GM23338 (cell line): ENCODE data around the gene MPP1. TPM values are rescaled to one million over a fixed set of nuclear protein-coding genes. Genes with fewer than 3 reads are reported as not detected.

ENCODE experiments used
- ATAC-seq: fragments of 200-7000 bp; cut with Tn5 transposase; 3 replicates; pipeline ENCODE4 v1.9.1; 2020
- DNase-seq: peaks from one replicate; pipeline ENCODE4 v3.0.0-alpha.2; 2015; ENCODE audit warnings: low spot score
- H2AFZ ChIP-seq: fragments of 200-600 bp; sonication (generic); 2 replicates; pipeline ENCODE4 v1.8.0; 2016; ENCODE audit warnings: antibody characterized with exemption, mild to moderate bottlenecking, moderate library complexity
- H3F3A ChIP-seq: fragments of 200-600 bp; sonication (generic); replicated peaks from 2 replicates; pipeline ENCODE4 v1.8.0; 2017; ENCODE audit warnings: antibody characterized with exemption, mixed run types, low read depth
- H3K27ac ChIP-seq: fragments of 200-600 bp; sonication (generic); 2 replicates; pipeline ENCODE4 v1.6.1; 2016; ENCODE audit warnings: low read depth
- H3K27me3 ChIP-seq: fragments of 200-600 bp; sonication (generic); 2 replicates; pipeline ENCODE4 v1.8.0; 2016; ENCODE audit warnings: mild to moderate bottlenecking, mixed run types, moderate library complexity; ENCODE audit not compliant: insufficient read depth
- H3K36me3 ChIP-seq: fragments of 200-600 bp; sonication (generic); 2 replicates; pipeline ENCODE4 v1.8.0; 2016; ENCODE audit warnings: mild to moderate bottlenecking; ENCODE audit not compliant: insufficient read depth
- H3K4me1 ChIP-seq: fragments of 200-600 bp; sonication (generic); 2 replicates; pipeline ENCODE4 v1.8.0; 2016; ENCODE audit warnings: mild to moderate bottlenecking, moderate library complexity; ENCODE audit not compliant: insufficient read depth
- H3K4me2 ChIP-seq: fragments of 200-600 bp; sonication (generic); 2 replicates; pipeline ENCODE4 v1.7.1; 2017; ENCODE audit warnings: mixed run types
- H3K4me3 ChIP-seq: fragments of 200-600 bp; sonication (generic); 2 replicates; pipeline ENCODE4 v1.6.1; 2016; ENCODE audit warnings: mixed run types
- H3K79me2 ChIP-seq: fragments of 200-600 bp; sonication (generic); replicated peaks from 2 replicates; pipeline ENCODE4 v1.8.0; 2017; ENCODE audit warnings: mild to moderate bottlenecking; ENCODE audit not compliant: insufficient read depth
- H3K9me2 ChIP-seq: fragments of 200-600 bp; sonication (generic); 2 replicates; pipeline ENCODE4 v1.8.0; 2017; ENCODE audit not compliant: insufficient read depth
- H4K20me1 ChIP-seq: fragments of 200-600 bp; sonication (generic); replicated peaks from 2 replicates; pipeline ENCODE4 v1.8.0; 2017; ENCODE audit warnings: mild to moderate bottlenecking; ENCODE audit not compliant: insufficient read depth
- H3K27ac Mint-ChIP-seq: 2 replicates; pipeline ENCODE4 v1.8.0; 2020; ENCODE audit warnings: inconsistent platforms, mild to moderate bottlenecking, moderate library complexity, mixed read lengths
- H3K27me3 Mint-ChIP-seq: 3 replicates; pipeline ENCODE4 v1.8.0; 2022; ENCODE audit warnings: low read depth, mild to moderate bottlenecking, moderate library complexity, mixed read lengths, inconsistent platforms; ENCODE audit not compliant: insufficient read depth, poor library complexity
- H3K36me3 Mint-ChIP-seq: 3 replicates; pipeline ENCODE4 v1.8.0; 2021; ENCODE audit warnings: low read depth, mild to moderate bottlenecking, inconsistent platforms, moderate library complexity, mixed read lengths
- H3K4me1 Mint-ChIP-seq: 3 replicates; pipeline ENCODE4 v1.8.0; 2020; ENCODE audit warnings: mild to moderate bottlenecking, inconsistent platforms, mixed read lengths
- H3K4me3 Mint-ChIP-seq: 3 replicates; pipeline ENCODE4 v1.8.0; 2021; ENCODE audit warnings: moderate library complexity, mild to moderate bottlenecking, inconsistent platforms, mixed read lengths
- H3K9me3 Mint-ChIP-seq: 3 replicates; pipeline ENCODE4 v1.8.0; 2020; ENCODE audit warnings: moderate library complexity, mild to moderate bottlenecking, inconsistent platforms, mixed read lengths
- CREB1 ChIP-seq: fragments of 250-450 bp; sonication (Bioruptor Pico); IDR thresholded peaks from 2 replicates; pipeline ENCODE4 v1.5.0; 2020; ENCODE audit warnings: low read depth, mild to moderate bottlenecking, moderate library complexity
- ETS1 ChIP-seq: IDR thresholded peaks from 2 replicates; pipeline ENCODE4 v1.6.1; 2016; ENCODE audit warnings: antibody characterized with exemption
- EZH2 ChIP-seq: fragments of 200-600 bp; sonication (generic); IDR thresholded peaks from one replicate; pipeline ENCODE4 v1.8.0; 2017; ENCODE audit warnings: antibody characterized with exemption, mild to moderate bottlenecking, low read depth; ENCODE audit not compliant: unreplicated experiment
- EZH2phosphoT487 ChIP-seq: fragments of 200-600 bp; sonication (generic); IDR thresholded peaks from one replicate; pipeline ENCODE4 v1.8.1; 2018; ENCODE audit warnings: antibody characterized with exemption; ENCODE audit not compliant: unreplicated experiment
- JUNB ChIP-seq: IDR thresholded peaks from one replicate; pipeline ENCODE4 v1.6.1; 2016; ENCODE audit warnings: antibody characterized with exemption; ENCODE audit not compliant: unreplicated experiment
- NANOG ChIP-seq: IDR thresholded peaks from 2 replicates; pipeline ENCODE4 v1.6.1; 2016; ENCODE audit warnings: antibody characterized with exemption, borderline replicate concordance
- POLR2AphosphoS5 ChIP-seq: IDR thresholded peaks from 2 replicates; pipeline ENCODE4 v1.6.1; 2016; ENCODE audit warnings: antibody characterized with exemption, low read depth
- STAT1 ChIP-seq: IDR thresholded peaks from one replicate; pipeline ENCODE4 v1.6.1; 2016; ENCODE audit warnings: antibody characterized with exemption; ENCODE audit not compliant: unreplicated experiment
- ZNF114 ChIP-seq: fragments of 250-450 bp; sonication (Bioruptor Pico); IDR thresholded peaks from 2 replicates; pipeline ENCODE4 v1.5.0; 2020; ENCODE audit warnings: mild to moderate bottlenecking, moderate library complexity
- ZNF331 ChIP-seq: fragments of 250-450 bp; sonication (Bioruptor Pico); IDR thresholded peaks from 2 replicates; pipeline ENCODE4 v1.5.0; 2020; ENCODE audit warnings: low read depth, mild to moderate bottlenecking, moderate library complexity
- polyA plus RNA-seq: library from polyadenylated mRNA; unstranded; fragments of >200 nt; fragmentation: Nextera tagmentation; extraction: Ambion mirVana; gene quantifications from 2 replicates; pipeline ENCODE4 v1.2.1, GENCODE V29; 2016
- total RNA-seq: library from RNA; depleted of rRNA; stranded (reverse); fragments of >200 nt; shearing (Covaris generic); gene quantifications from 2 replicates; pipeline ENCODE4 v1.2.3, GENCODE V29; 2014
- TF ChIP-seq, protein P1 (sequence below), 2 experiments: fragments of 200-600 bp in 1 of 2; sonication (generic) in 1 of 2; conservative IDR thresholded peaks; 2 replicates each; pipeline versions ENCODE4 v1.5.1 to v1.6.1; 2016 to 2017; ENCODE audit warnings: antibody characterized with exemption in 2 of 2, low read depth in 2 of 2, mild to moderate bottlenecking in 2 of 2, moderate library complexity in 1 of 2
- TF ChIP-seq, protein P2 (sequence below): fragments of 250-450 bp; sonication (Bioruptor Pico); IDR thresholded peaks from 2 replicates; pipeline ENCODE4 v1.5.0; 2020; ENCODE audit warnings: mild to moderate bottlenecking, moderate library complexity
- TF ChIP-seq, protein P3 (sequence below): IDR thresholded peaks from one replicate; pipeline ENCODE4 v1.6.1; 2018; ENCODE audit warnings: antibody characterized with exemption; ENCODE audit not compliant: unreplicated experiment

The MPP1 gene
- total and polyA plus RNA-seq, 2 experiments from 2014 or later = 18.7 to 27.2 TPM

GRCh38 chrX:154774622-154775021, 30.7 kb downstream of the MPP1 start:
- no peak overlapping the region for H3K4me3 ChIP-seq
- H3K27me3 ChIP-seq = no peaks in the 10 kb centered on the region
- DNase-seq (no peak), ATAC-seq (no peak)
- H3K9me2 ChIP-seq = no peaks in the 10 kb centered on the region
- no peaks in the 10 kb centered on the region for H3K4me1 ChIP-seq
- H4K20me1 ChIP-seq = peaks cover 5% of the 10 kb centered on the region; the same call in 1 of the 2 replicates
- no peaks in the 10 kb centered on the region for H3F3A ChIP-seq
- Mint-ChIP-seq H3K4me1 (peaks cover 8% of the 10 kb centered on the region), H3K27me3 (peaks cover 1% of the 10 kb centered on the region), H3K9me3 (no peaks in the 10 kb centered on the region), H3K4me3 (no peak overlapping the region; the same call in 2 of the 3 replicates), H3K27ac (no peak overlapping the region), H3K36me3 (peaks cover 89% of the 10 kb centered on the region)
- H3K36me3 ChIP-seq = peaks cover 26% of the 10 kb centered on the region
- no peak overlapping the region for H3K4me2 ChIP-seq
- H3K79me2 ChIP-seq = peaks cover 4% of the 10 kb centered on the region; the same call in 1 of the 2 replicates
- TF ChIP-seq CREB1 (CRISPR knock-in tag) = no peak
- TF ChIP-seq ZNF331 = no peak
- TF ChIP-seq EZH2 = no peak
- TF ChIP-seq, protein P1, sequence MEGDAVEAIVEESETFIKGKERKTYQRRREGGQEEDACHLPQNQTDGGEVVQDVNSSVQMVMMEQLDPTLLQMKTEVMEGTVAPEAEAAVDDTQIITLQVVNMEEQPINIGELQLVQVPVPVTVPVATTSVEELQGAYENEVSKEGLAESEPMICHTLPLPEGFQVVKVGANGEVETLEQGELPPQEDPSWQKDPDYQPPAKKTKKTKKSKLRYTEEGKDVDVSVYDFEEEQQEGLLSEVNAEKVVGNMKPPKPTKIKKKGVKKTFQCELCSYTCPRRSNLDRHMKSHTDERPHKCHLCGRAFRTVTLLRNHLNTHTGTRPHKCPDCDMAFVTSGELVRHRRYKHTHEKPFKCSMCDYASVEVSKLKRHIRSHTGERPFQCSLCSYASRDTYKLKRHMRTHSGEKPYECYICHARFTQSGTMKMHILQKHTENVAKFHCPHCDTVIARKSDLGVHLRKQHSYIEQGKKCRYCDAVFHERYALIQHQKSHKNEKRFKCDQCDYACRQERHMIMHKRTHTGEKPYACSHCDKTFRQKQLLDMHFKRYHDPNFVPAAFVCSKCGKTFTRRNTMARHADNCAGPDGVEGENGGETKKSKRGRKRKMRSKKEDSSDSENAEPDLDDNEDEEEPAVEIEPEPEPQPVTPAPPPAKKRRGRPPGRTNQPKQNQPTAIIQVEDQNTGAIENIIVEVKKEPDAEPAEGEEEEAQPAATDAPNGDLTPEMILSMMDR (conservative IDR thresholded peaks at IDR 0.05; ENCODE audit: low read depth in 2 of 2) = no peak
- no peak for TF ChIP-seq POLR2AphosphoS5
- TF ChIP-seq STAT1 = no peak
- no peak for TF ChIP-seq ZNF114
- TF ChIP-seq, protein P2, sequence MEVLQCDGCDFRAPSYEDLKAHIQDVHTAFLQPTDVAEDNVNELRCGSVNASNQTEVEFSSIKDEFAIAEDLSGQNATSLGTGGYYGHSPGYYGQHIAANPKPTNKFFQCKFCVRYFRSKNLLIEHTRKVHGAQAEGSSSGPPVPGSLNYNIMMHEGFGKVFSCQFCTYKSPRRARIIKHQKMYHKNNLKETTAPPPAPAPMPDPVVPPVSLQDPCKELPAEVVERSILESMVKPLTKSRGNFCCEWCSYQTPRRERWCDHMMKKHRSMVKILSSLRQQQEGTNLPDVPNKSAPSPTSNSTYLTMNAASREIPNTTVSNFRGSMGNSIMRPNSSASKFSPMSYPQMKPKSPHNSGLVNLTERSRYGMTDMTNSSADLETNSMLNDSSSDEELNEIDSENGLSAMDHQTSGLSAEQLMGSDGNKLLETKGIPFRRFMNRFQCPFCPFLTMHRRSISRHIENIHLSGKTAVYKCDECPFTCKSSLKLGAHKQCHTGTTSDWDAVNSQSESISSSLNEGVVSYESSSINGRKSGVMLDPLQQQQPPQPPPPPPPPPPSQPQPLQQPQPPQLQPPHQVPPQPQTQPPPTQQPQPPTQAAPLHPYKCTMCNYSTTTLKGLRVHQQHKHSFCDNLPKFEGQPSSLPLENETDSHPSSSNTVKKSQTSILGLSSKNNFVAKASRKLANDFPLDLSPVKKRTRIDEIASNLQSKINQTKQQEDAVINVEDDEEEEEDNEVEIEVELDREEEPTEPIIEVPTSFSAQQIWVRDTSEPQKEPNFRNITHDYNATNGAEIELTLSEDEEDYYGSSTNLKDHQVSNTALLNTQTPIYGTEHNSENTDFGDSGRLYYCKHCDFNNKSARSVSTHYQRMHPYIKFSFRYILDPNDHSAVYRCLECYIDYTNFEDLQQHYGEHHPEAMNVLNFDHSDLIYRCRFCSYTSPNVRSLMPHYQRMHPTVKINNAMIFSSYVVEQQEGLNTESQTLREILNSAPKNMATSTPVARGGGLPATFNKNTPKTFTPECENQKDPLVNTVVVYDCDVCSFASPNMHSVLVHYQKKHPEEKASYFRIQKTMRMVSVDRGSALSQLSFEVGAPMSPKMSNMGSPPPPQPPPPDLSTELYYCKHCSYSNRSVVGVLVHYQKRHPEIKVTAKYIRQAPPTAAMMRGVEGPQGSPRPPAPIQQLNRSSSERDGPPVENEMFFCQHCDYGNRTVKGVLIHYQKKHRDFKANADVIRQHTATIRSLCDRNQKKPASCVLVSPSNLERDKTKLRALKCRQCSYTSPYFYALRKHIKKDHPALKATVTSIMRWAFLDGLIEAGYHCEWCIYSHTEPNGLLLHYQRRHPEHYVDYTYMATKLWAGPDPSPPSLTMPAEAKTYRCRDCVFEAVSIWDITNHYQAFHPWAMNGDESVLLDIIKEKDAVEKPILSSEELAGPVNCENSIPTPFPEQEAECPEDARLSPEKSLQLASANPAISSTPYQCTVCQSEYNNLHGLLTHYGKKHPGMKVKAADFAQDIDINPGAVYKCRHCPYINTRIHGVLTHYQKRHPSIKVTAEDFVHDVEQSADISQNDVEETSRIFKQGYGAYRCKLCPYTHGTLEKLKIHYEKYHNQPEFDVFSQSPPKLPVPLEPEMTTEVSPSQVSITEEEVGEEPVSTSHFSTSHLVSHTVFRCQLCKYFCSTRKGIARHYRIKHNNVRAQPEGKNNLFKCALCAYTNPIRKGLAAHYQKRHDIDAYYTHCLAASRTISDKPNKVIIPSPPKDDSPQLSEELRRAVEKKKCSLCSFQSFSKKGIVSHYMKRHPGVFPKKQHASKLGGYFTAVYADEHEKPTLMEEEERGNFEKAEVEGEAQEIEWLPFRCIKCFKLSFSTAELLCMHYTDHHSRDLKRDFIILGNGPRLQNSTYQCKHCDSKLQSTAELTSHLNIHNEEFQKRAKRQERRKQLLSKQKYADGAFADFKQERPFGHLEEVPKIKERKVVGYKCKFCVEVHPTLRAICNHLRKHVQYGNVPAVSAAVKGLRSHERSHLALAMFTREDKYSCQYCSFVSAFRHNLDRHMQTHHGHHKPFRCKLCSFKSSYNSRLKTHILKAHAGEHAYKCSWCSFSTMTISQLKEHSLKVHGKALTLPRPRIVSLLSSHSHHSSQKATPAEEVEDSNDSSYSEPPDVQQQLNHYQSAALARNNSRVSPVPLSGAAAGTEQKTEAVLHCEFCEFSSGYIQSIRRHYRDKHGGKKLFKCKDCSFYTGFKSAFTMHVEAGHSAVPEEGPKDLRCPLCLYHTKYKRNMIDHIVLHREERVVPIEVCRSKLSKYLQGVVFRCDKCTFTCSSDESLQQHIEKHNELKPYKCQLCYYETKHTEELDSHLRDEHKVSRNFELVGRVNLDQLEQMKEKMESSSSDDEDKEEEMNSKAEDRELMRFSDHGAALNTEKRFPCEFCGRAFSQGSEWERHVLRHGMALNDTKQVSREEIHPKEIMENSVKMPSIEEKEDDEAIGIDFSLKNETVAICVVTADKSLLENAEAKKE (CRISPR knock-in tag) = no peak
- no peak for TF ChIP-seq ETS1
- no peak for TF ChIP-seq NANOG
- no peak for TF ChIP-seq EZH2phosphoT487
- no peak for TF ChIP-seq JUNB
- TF ChIP-seq, protein P3, sequence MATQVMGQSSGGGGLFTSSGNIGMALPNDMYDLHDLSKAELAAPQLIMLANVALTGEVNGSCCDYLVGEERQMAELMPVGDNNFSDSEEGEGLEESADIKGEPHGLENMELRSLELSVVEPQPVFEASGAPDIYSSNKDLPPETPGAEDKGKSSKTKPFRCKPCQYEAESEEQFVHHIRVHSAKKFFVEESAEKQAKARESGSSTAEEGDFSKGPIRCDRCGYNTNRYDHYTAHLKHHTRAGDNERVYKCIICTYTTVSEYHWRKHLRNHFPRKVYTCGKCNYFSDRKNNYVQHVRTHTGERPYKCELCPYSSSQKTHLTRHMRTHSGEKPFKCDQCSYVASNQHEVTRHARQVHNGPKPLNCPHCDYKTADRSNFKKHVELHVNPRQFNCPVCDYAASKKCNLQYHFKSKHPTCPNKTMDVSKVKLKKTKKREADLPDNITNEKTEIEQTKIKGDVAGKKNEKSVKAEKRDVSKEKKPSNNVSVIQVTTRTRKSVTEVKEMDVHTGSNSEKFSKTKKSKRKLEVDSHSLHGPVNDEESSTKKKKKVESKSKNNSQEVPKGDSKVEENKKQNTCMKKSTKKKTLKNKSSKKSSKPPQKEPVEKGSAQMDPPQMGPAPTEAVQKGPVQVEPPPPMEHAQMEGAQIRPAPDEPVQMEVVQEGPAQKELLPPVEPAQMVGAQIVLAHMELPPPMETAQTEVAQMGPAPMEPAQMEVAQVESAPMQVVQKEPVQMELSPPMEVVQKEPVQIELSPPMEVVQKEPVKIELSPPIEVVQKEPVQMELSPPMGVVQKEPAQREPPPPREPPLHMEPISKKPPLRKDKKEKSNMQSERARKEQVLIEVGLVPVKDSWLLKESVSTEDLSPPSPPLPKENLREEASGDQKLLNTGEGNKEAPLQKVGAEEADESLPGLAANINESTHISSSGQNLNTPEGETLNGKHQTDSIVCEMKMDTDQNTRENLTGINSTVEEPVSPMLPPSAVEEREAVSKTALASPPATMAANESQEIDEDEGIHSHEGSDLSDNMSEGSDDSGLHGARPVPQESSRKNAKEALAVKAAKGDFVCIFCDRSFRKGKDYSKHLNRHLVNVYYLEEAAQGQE = no peak
- H2AFZ ChIP-seq = no peak overlapping the region
- H3K27ac ChIP-seq = no peak overlapping the region
